HL-60 (cell line): ENCODE measurements around the gene TLR8.

Experiments used
- DNase-seq, 2 experiments: peaks; one replicate each; pipeline ENCODE4 v3.0.0-alpha.2; 2010 to 2020; ENCODE audit warnings: low read depth in 1 of 2, low spot score in 1 of 2
- H3K27ac ChIP-seq: fragments of 250-450 bp; sonication (Bioruptor Pico); replicated peaks from 2 replicates; pipeline ENCODE4 v1.5.1; 2020; ENCODE audit warnings: mild to moderate bottlenecking, moderate library complexity
- H3K27me3 ChIP-seq: fragments of 250-450 bp; sonication (Bioruptor Pico); 2 replicates; pipeline ENCODE4 v1.5.1; 2021; ENCODE audit warnings: mild to moderate bottlenecking, moderate library complexity; ENCODE audit not compliant: insufficient read depth, poor library complexity, severe bottlenecking
- H3K4me3 ChIP-seq: replicated peaks from 2 replicates; pipeline ENCODE4 v1.5.1; 2011; ENCODE audit warnings: mild to moderate bottlenecking, control low read depth, low read length; ENCODE audit not compliant: insufficient read depth
- GABPA ChIP-seq: IDR thresholded peaks from 2 replicates; pipeline ENCODE4 v1.6.1; 2012; ENCODE audit warnings: low read depth
- POLR2AphosphoS5 ChIP-seq: IDR thresholded peaks from 2 replicates; pipeline ENCODE4 v1.6.1; 2012; ENCODE audit warnings: low read depth
- REST ChIP-seq: IDR thresholded peaks from 2 replicates; pipeline ENCODE4 v1.6.1; 2012; ENCODE audit warnings: low read depth; ENCODE audit not compliant: insufficient replicate concordance
- SPI1 ChIP-seq: IDR thresholded peaks from 2 replicates; pipeline ENCODE4 v1.6.1; 2012; ENCODE audit warnings: low read depth, mild to moderate bottlenecking, borderline replicate concordance
- TF ChIP-seq, protein P1 (sequence below): IDR thresholded peaks from one replicate; pipeline ENCODE4 v1.5.1; 2011; ENCODE audit warnings: low read length, control low read depth, inconsistent platforms; ENCODE audit not compliant: insufficient read depth

The TLR8 gene

GRCh38 chrX:12922599-12922919, 16.1 kb downstream of the TLR8 start:
- Histone ChIP-seq H3K27me3 (no peaks in the 10 kb centered on the region), H3K4me3 (no peak overlapping the region), H3K27ac (no peak overlapping the region)
- TF ChIP-seq GABPA, result no peak
- TF ChIP-seq POLR2AphosphoS5, result no peak
- DNase-seq, result no peak

GRCh38 chrX:12929701-12930100, 23.3 kb downstream of the TLR8 start:
- no peak overlapping the region for H3K27ac ChIP-seq
- TF ChIP-seq POLR2AphosphoS5 (no peak), GABPA (no peak), REST (no peak), SPI1 (no peak)
- TF ChIP-seq, protein P1, sequence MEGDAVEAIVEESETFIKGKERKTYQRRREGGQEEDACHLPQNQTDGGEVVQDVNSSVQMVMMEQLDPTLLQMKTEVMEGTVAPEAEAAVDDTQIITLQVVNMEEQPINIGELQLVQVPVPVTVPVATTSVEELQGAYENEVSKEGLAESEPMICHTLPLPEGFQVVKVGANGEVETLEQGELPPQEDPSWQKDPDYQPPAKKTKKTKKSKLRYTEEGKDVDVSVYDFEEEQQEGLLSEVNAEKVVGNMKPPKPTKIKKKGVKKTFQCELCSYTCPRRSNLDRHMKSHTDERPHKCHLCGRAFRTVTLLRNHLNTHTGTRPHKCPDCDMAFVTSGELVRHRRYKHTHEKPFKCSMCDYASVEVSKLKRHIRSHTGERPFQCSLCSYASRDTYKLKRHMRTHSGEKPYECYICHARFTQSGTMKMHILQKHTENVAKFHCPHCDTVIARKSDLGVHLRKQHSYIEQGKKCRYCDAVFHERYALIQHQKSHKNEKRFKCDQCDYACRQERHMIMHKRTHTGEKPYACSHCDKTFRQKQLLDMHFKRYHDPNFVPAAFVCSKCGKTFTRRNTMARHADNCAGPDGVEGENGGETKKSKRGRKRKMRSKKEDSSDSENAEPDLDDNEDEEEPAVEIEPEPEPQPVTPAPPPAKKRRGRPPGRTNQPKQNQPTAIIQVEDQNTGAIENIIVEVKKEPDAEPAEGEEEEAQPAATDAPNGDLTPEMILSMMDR, result no peak
- H3K4me3 ChIP-seq, result no peak overlapping the region
- no peak for DNase-seq
- no peaks in the 10 kb centered on the region for H3K27me3 ChIP-seq

DNA sequence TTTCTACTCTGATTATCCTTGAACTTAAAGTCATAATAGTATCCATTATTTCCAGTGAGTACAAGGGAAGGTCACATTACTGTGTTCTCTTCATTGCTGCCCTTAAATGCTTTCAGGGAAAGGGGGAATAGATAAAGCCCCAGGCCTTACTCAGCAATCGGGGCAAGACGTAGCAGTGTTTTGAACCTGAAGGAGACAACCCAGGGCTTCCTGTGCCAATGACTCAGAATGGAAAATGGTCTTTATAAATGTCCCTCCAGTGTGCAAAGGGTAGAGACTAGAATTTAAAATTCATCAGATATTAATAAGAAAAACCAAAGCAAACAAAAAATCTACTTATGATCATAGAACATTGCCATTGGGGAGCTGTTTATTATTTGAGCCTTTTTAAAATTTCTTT, 23.7 kb downstream of the TLR8 start:
- H3K4me3 ChIP-seq, result no peak overlapping the region
- H3K27me3 ChIP-seq, result no peaks in the 10 kb centered on the region
- H3K27ac ChIP-seq, result no peak overlapping the region
- no peak for TF ChIP-seq REST
- no peak for TF ChIP-seq POLR2AphosphoS5
- no peak for TF ChIP-seq GABPA
- TF ChIP-seq, protein P1, result no peak
- TF ChIP-seq SPI1, result no peak
- DNase-seq, result no peak

- H3K27me3 ChIP-seq, result no peaks in the 10 kb centered on the region
- no peak for DNase-seq
- TF ChIP-seq POLR2AphosphoS5 (no peak), REST (no peak), SPI1 (no peak), GABPA (no peak)
- TF ChIP-seq, protein P1, result no peak
Observed at GRCh38 chrX:12932244-12932643, 25.8 kb downstream of the TLR8 start.

More at GRCh38 chrX:12932244-12932643, 25.8 kb downstream of the TLR8 start:
- no peak overlapping the region for H3K27ac ChIP-seq
- no peak overlapping the region for H3K4me3 ChIP-seq
